ENCODE results near the gene ATP2B2. TPM values are rescaled to one million over a fixed set of nuclear protein-coding genes. Genes with fewer than 3 reads are reported as not detected.

Gene ATP2B2
- total and polyA plus RNA-seq, 9 of the 15 experiments (the other 6 are each of a cell fraction or from before 2014, with no cell fraction given), result 0.06 TPM; not detected in 8

DNA sequence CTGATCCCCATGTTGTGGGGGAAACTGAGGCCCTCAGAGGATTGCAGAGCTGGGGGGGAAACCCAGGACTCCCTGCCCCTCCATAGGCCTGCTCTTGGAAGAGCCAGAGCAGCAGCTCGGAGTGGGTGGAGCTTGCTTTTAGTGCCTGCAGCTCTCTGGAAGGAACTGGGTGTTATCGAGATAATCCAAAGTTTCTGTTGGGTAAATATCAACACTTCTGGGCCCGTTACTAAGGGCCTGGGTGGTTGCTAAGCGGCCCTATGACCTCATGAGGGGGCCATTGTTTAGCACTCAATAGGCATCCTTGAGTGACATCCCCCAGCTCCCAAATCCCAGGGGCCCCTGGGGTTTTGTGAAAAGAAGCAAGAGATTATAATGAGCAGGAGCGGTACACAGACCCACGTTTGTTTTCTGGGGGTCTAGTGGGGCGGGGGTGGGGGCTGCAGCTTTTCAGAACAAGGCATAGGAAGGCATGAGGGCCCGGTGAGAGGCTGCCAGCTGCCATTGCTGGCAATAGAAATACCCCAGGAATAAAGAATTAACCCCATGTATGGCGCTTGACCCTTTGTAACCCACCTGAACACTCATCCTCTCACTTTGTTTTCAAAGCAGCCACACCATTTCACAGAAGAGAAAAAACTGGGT, 48.3 kb upstream of the ATP2B2 start (continued):
- TF ChIP-seq, protein P1, sequence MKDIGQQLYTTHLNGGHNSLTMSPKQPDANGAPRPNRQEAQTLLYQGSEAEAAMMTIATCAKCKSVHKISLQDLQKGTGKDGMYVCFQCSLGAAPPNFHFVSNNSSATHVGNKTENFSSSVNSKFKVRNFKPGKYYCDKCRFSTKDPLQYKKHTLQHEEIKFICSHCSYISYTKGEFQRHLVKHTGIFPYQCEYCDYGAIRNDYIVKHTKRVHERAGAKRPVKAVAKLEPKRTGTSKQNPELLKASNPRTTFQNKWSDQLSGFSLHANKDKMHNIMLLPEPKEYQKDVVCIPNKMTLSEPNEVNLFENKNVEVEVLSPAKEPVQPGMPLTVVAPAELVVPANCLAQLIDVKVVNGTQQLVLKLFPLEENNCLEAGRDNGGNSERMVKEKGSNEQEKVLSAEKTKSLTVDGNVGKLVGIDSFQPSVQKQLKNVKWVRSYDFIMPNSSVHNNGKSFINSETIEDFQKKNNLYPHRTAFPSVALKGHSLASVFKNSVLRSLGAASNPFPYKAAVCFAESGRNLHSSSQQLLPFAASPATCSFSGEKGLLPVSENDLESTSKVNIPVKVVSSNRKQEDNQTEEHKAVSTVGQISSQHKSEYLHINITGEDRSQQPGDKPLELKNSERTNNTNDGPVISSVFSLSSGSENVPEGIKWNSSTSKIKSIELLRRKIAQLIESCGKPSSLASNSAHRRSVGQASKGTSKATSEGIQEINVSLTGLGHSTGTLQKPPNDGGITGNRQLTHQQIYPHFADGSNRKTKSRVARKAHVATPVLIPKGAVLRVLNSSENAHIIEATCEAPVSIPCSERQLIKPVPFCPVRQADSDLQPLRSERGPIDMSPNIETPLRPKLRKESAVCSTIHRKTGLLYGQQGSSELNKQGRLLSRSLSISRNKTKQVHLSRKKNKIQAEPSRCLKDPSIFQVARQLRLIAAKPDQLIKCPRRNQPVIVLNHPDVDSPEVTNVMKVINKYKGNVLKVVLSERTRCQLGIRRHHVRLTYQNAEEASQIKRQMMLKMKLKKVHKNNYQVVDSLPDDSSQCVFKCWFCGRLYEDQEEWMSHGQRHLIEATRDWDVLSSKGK (CRISPR knock-in tag; IDR thresholded peaks at IDR 0.05), result no peak
- TF ChIP-seq RBM14 (IDR thresholded peaks at IDR 0.05; ENCODE audit: borderline replicate concordance, insufficient read depth, low read depth, low read length) (no peak), ZBED1 (IDR thresholded peaks at IDR 0.05) (no peak), KLF10 (CRISPR knock-in tag; IDR thresholded peaks at IDR 0.05) (no peak), SMARCE1 (IDR thresholded peaks at IDR 0.05) (no peak), ZNF780A (CRISPR knock-in tag; IDR thresholded peaks at IDR 0.05) (no peak)

DNA sequence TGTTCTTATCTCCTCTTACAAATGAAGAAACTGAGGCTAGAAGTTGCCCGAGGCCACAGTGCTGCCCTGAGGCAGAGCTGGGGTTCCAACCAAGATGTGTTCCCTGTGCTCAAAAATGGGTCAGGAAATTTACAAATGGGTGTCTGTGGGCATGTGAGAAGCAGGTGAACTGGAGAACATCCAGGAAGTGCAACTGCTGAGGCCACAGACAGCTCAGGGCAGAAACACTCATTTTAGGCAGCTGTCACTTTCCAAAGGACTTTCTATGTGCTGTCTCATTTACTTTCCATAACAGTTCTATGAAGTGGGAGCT, 47.2 kb upstream of the ATP2B2 start:
- ChIA-PET CTCF (ENCODE audit: low intra/inter-chr PET ratio) (no interaction called here), POLR2A (interaction anchor here (1.0 to 1.7 kb wide), 2 partner anchors 11 to 18 kb away, joined by 3 to 7 read pairs; no protein-coding TSS in a partner anchor)
- H4K20me1 ChIP-seq (replicated peaks; ENCODE audit: control insufficient read depth, insufficient read depth, low read length), result peaks cover 3% of the 10 kb centered on the region; the same call in 1 of the 2 replicates
- FAIRE-seq (no peak), DNase-seq (ENCODE audit: extremely low read depth in 1 of 4, low spot score in 3 of 4) (no peak), ATAC-seq (no peak)
- intact Hi-C loops (cut with micrococcal nuclease), result no loop called here
- no peaks in the 10 kb centered on the region for H3K9me1 ChIP-seq (ENCODE audit: control insufficient read depth, insufficient read depth, low read length)
- BruUV-seq (replicated peaks), result no TSS peak
- no peaks in the 10 kb centered on the region for H3K36me3 ChIP-seq (ENCODE audit: control insufficient read depth, insufficient read depth, low read length)
- H3K27ac ChIP-seq (ENCODE audit: extremely low read depth, low read depth, low read length), result no peak overlapping the region
- no peak overlapping the region for H3K4me2 ChIP-seq (ENCODE audit: insufficient read depth, low read length)
- no peaks in the 10 kb centered on the region for H3K79me2 ChIP-seq (ENCODE audit: control insufficient read depth, insufficient read depth, low read length)
- no peaks in the 10 kb centered on the region for H3K9me3 ChIP-seq (replicated peaks; ENCODE audit: control insufficient read depth, insufficient read depth, low read depth, low read length)
- no peaks in the 10 kb centered on the region; a peak in 2 of 5 replicates for H3K4me1 ChIP-seq (replicated peaks in 1 of 2; ENCODE audit: control insufficient read depth in 2 of 2, insufficient read depth in 2 of 2, low read length in 2 of 2)
- H3K4me3 ChIP-seq, result no peak overlapping the region
- no peak overlapping the region for H2AFZ ChIP-seq (ENCODE audit: low read depth, low read length)
- 0% methylated on average over 1 of the region's 1 CpG for WGBS (ENCODE audit: insufficient coverage, low coverage, missing lambda C conversion rate)
- in situ Hi-C loops (cut with MboI), result no loop called here
- H3K9ac ChIP-seq (ENCODE audit: insufficient read depth in 1 of 2, low read depth in 2 of 2, low read length in 2 of 2), result no peak overlapping the region
- peaks cover 5 to 25% of the 10 kb centered on the region in 2 experiments; a peak in 3 of 5 replicates for H3K27me3 ChIP-seq (ENCODE audit: control insufficient read depth in 2 of 2, insufficient read depth in 2 of 2, low read length in 2 of 2)
- TF ChIP-seq, protein P2, sequence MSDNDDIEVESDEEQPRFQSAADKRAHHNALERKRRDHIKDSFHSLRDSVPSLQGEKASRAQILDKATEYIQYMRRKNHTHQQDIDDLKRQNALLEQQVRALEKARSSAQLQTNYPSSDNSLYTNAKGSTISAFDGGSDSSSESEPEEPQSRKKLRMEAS (CRISPR knock-in tag; IDR thresholded peaks at IDR 0.05), result no peak
- TF ChIP-seq JUND (IDR thresholded peaks at IDR 0.05; ENCODE audit: borderline replicate concordance, low read depth, low read length) (no peak), JUND (tag; IDR thresholded peaks at IDR 0.05; ENCODE audit: borderline replicate concordance, low read depth, low read length) (no peak), MYNN (IDR thresholded peaks at IDR 0.05) (no peak), MYNN (CRISPR knock-in tag; IDR thresholded peaks at IDR 0.05) (no peak), NCOR1 (IDR thresholded peaks at IDR 0.05) (no peak), HMG20A (CRISPR knock-in tag; conservative IDR thresholded peaks at IDR 0.05) (no peak), ZNF780A (CRISPR knock-in tag; IDR thresholded peaks at IDR 0.05) (no peak), NR2F6 (CRISPR knock-in tag; IDR thresholded peaks at IDR 0.05) (no peak), SMAD2 (IDR thresholded peaks at IDR 0.05; ENCODE audit: low read depth, low read length) (no peak), ZNF830 (CRISPR knock-in tag; IDR thresholded peaks at IDR 0.05) (no peak), SAFB (IDR thresholded peaks at IDR 0.05; ENCODE audit: borderline replicate concordance, low read depth, low read length) (no peak)
- TF ChIP-seq, protein P3, sequence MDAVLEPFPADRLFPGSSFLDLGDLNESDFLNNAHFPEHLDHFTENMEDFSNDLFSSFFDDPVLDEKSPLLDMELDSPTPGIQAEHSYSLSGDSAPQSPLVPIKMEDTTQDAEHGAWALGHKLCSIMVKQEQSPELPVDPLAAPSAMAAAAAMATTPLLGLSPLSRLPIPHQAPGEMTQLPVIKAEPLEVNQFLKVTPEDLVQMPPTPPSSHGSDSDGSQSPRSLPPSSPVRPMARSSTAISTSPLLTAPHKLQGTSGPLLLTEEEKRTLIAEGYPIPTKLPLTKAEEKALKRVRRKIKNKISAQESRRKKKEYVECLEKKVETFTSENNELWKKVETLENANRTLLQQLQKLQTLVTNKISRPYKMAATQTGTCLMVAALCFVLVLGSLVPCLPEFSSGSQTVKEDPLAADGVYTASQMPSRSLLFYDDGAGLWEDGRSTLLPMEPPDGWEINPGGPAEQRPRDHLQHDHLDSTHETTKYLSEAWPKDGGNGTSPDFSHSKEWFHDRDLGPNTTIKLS (IDR thresholded peaks at IDR 0.05; ENCODE audit: borderline replicate concordance, low read depth), result no peak
